MG63 (cell line): ENCODE results near the gene OLFM1. TPM values are rescaled to one million over a fixed set of nuclear protein-coding genes. Genes with fewer than 3 reads are reported as not detected.

Source experiments
- DNase-seq: peaks from one replicate; pipeline ENCODE4 v3.0.0-alpha.2; 2020
- H3K27me3 ChIP-seq: fragments of 250-450 bp; sonication (Bioruptor Pico); 2 replicates; pipeline ENCODE4 v1.5.1; 2020; ENCODE audit warnings: mild to moderate bottlenecking, moderate library complexity
- H3K36me3 ChIP-seq: fragments of 250-450 bp; sonication (Bioruptor Pico); 2 replicates; pipeline ENCODE4 v1.5.1; 2020; ENCODE audit warnings: mild to moderate bottlenecking, moderate library complexity
- H3K4me3 ChIP-seq: fragments of 250-450 bp; sonication (Bioruptor Pico); 2 replicates; pipeline ENCODE4 v1.5.1; 2020; ENCODE audit warnings: mild to moderate bottlenecking, moderate library complexity
- H3K9me3 ChIP-seq: fragments of 250-450 bp; sonication (Bioruptor Pico); 2 replicates; pipeline ENCODE4 v1.5.1; 2020; ENCODE audit warnings: mild to moderate bottlenecking, moderate library complexity
- total RNA-seq: library from RNA; depleted of rRNA; stranded (reverse); fragments of >200 nt; shearing (Covaris generic); gene quantifications from 2 replicates; pipeline ENCODE4 v1.2.3, GENCODE V29; 2014; ENCODE audit warnings: low replicate concordance

The OLFM1 gene
- total RNA-seq, 1 experiment from 2014 or later = 37.1 TPM

GRCh38 chr9:135095470-135096407, 8.3 kb downstream of the OLFM1 start:
- Histone ChIP-seq H3K36me3 (peaks cover 14% of the 10 kb centered on the region), H3K9me3 (no peaks in the 10 kb centered on the region), H3K27me3 (no peaks in the 10 kb centered on the region), H3K4me3 (no peak overlapping the region)
- DNase-seq = no peak

DNA sequence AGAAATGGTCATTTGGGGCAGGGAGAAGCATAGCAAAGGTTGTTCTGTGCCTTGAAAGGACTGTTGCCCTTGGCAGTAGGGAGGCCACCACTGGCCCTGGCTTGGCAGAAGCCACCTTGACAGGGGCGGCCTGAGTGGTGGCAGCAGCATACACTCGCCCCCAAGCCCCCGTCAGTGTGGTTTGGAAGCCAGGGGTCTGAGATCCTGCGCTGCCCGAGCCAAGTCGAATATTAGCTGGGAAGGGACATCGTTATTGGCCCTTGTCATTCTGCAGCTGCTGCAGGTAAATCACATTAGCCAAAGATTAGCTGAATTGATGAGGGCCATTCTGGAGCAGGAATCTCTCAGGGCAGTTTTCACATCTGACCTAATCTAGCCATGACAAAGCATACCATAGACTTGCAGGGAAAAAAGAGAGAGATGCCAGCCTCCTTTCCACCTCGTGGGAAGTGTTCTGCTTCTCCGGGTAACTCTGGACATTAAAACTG, 9.0 kb downstream of the OLFM1 start:
- H3K27me3 ChIP-seq = no peaks in the 10 kb centered on the region
- no peak overlapping the region for H3K4me3 ChIP-seq
- DNase-seq = no peak

DNA sequence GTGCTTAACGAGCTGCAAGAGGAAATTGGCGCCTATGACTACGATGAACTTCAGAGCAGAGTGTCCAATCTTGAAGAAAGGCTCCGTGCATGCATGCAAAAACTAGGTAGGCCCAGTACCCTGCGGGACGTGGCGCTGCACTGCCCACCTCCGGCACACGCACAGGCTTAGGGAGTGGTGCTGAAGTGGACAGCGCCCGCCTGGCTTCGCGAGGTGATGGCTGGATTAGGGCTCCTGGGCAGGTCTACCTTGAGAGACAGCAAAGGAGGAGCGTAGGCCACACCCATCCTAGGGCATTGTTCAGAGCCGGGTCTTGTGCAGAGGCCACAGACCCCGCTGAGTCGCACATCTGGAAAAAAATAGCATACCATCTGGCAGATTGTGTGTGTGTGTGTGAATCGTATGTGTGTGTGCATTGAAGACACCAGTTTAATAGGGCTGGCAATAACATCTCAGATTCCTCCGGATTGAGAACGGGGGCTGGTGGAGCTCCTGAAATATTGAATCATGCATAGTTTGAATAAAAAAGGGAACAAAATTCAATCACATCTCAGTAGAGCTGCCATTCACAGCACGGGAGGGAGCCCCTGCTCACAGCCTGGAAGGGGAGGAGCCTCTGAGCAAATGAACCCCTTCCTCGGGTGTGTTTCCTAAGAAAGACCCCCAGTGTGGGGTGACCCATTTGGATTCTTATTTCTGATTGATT, 11.1 kb downstream of the OLFM1 start:
- no peak for DNase-seq
- Histone ChIP-seq H3K4me3 (no peak overlapping the region), H3K36me3 (peaks cover 14% of the 10 kb centered on the region), H3K9me3 (no peaks in the 10 kb centered on the region), H3K27me3 (no peaks in the 10 kb centered on the region)

More for the DNA sequence above, 9.0 kb downstream of the OLFM1 start:
- H3K36me3 ChIP-seq = peaks cover 14% of the 10 kb centered on the region
- H3K9me3 ChIP-seq = no peaks in the 10 kb centered on the region

DNA sequence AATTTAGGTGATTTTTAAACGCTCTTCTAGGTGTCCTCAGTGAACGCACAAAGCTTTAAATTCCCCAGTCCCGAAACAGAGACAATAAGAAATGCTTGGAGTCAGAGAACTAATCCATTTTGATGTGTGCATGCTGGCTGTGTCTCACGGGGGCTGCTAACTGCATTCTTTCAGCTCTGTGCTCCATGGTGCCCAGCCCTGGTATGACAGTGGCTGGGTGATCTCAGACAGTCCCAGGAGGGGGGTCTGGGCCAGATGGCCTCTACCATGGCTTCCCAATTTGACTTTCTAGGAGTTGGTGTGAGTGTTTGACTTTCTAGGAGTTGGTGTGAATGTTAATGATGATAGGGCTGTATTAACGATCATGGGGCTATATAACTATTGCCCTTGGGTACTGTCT, 12.1 kb downstream of the OLFM1 start:
- Histone ChIP-seq H3K9me3 (no peaks in the 10 kb centered on the region), H3K4me3 (no peak overlapping the region), H3K36me3 (peaks cover 14% of the 10 kb centered on the region), H3K27me3 (no peaks in the 10 kb centered on the region)
- no peak for DNase-seq

DNA sequence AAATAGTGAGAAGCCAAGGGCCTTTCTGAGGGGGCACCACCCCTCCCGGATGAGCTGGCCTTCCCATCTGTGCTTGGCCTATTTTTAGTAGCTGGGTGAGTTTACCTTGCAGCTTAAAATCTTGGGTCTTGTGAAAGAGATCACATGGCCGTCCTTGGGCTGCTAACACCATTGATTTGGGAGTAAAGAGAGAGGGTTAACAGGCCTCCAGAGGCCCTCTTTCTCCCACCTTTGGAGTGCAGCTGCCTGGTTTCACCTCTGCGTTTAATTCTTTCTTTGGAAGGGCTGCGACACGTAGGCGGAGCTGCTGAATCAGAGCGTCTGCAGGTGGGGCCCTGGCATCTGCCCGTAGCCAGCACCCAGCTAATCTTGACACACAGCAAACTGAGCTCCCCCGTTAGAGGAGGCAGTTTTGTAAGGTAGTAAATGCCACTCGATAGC, 12.8 kb downstream of the OLFM1 start:
- Histone ChIP-seq H3K9me3 (no peaks in the 10 kb centered on the region), H3K4me3 (no peak overlapping the region), H3K36me3 (peaks cover 14% of the 10 kb centered on the region), H3K27me3 (no peaks in the 10 kb centered on the region)
- no peak for DNase-seq

- peaks cover 14% of the 10 kb centered on the region for H3K36me3 ChIP-seq
- H3K27me3 ChIP-seq = no peaks in the 10 kb centered on the region
- H3K4me3 ChIP-seq = no peak overlapping the region
- no peaks in the 10 kb centered on the region for H3K9me3 ChIP-seq
- DNase-seq = no peak
Measured at GRCh38 chr9:135100725-135101410, 13.4 kb downstream of the OLFM1 start.

GRCh38 chr9:135101486-135101885, 14.0 kb downstream of the OLFM1 start:
- no peak for DNase-seq
- Histone ChIP-seq H3K9me3 (no peaks in the 10 kb centered on the region), H3K4me3 (no peak overlapping the region), H3K27me3 (no peaks in the 10 kb centered on the region), H3K36me3 (peaks cover 14% of the 10 kb centered on the region)

GRCh38 chr9:135101926-135102325, 14.5 kb downstream of the OLFM1 start:
- Histone ChIP-seq H3K36me3 (peaks cover 14% of the 10 kb centered on the region), H3K27me3 (no peaks in the 10 kb centered on the region), H3K4me3 (no peak overlapping the region), H3K9me3 (no peaks in the 10 kb centered on the region)
- DNase-seq = no peak

- peaks cover 14% of the 10 kb centered on the region for H3K36me3 ChIP-seq
- no peak for DNase-seq
- H3K27me3 ChIP-seq = no peaks in the 10 kb centered on the region
- no peak overlapping the region for H3K4me3 ChIP-seq
- no peaks in the 10 kb centered on the region for H3K9me3 ChIP-seq
Measured at GRCh38 chr9:135102331-135102730, 14.9 kb downstream of the OLFM1 start.

DNA sequence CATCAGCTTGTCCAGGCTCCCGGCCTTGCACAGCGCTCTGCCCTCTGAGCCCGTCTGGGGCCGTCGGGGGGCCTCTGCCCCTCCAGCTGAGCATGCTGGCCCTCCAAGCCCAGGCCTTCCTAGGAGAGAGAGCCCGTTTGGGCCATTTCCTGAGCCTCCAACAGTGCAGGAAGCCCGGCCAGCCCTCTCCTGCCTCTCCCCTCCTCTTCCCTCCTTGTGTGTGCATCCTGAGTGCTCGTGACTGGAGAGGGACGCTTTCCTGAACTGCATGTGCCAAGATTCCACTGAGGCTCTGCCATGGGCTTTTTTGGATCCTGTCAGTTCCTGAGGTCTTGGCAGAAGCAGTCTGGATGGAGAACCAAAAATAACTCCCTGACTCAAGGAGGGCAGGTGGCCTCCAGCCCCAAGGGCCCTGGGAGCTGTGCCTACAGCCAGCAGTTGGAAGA, 15.6 kb downstream of the OLFM1 start:
- no peaks in the 10 kb centered on the region for H3K27me3 ChIP-seq
- H3K4me3 ChIP-seq = no peak overlapping the region
- peak; percentile 92 for DNase-seq
- H3K9me3 ChIP-seq = no peaks in the 10 kb centered on the region
- H3K36me3 ChIP-seq = peaks cover 13% of the 10 kb centered on the region

DNA sequence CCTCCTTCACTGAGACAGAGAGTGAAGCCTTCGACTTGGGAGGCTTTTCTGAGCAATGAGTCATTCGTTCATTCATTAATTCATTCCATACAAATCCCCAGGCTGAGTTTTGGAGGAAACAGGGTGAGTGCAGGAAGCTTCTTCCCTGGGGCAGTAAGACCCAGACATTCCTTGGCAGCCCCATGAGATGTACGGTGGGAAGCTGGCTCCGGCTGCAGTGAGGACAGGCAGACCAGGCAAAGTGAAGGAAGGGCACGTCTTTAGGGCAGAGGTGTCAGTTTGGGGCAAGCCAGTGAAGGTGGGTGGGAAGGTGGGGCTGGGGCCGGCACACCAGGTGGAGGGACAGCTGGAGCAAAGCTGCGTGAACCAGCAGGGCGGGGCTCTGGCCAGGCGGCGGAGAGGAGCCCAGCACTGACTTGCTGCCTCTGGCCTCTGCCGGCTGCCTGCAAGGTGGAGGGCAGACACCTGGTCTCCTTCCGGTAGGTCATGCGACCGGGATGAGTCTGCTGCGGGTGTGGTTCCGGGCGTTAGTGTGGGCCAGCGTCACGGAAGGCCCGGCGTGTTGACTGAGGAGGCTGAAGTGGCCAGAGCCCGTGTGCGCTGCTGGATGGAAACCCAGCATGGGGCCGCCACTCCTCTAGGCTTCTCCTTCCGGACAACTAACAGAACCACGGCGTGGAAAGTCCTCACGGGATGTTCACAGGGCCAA, 16.6 kb downstream of the OLFM1 start:
- Histone ChIP-seq H3K4me3 (no peak overlapping the region), H3K9me3 (no peaks in the 10 kb centered on the region), H3K36me3 (peaks cover 3% of the 10 kb centered on the region), H3K27me3 (no peaks in the 10 kb centered on the region)
- peak; percentile 64 for DNase-seq

DNA sequence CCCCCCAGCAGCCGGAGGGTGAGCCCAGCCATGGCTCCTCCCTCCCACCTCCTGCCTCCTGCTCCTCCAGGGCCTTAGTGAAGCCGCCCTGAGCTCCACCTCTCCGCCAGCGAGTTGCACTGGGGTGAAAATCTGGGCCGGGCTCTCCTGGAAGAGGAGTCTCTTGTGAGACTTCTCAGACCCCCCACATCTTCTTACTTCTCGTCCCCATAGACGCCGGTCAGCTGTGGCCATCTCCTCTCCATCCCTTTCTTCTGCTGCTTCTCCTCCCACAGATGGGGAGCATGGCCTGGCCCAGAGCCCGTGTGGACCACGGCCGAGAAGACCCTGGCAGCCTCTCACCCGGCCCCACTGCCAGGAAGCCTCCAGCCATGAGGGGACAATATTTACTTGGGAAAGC, 17.3 kb downstream of the OLFM1 start:
- Histone ChIP-seq H3K9me3 (no peaks in the 10 kb centered on the region), H3K27me3 (no peaks in the 10 kb centered on the region), H3K4me3 (no peak overlapping the region), H3K36me3 (no peaks in the 10 kb centered on the region)
- no peak for DNase-seq

GRCh38 chr9:135105211-135105745, 17.8 kb downstream of the OLFM1 start:
- DNase-seq = no peak

GRCh38 chr9:135105938-135106491, 18.5 kb downstream of the OLFM1 start:
- H3K4me3 ChIP-seq = no peak overlapping the region
- DNase-seq = no peak
- no peaks in the 10 kb centered on the region for H3K36me3 ChIP-seq
- H3K27me3 ChIP-seq = no peaks in the 10 kb centered on the region
- no peaks in the 10 kb centered on the region for H3K9me3 ChIP-seq

More at GRCh38 chr9:135105211-135105745, 17.8 kb downstream of the OLFM1 start:
- Histone ChIP-seq H3K36me3 (no peaks in the 10 kb centered on the region), H3K9me3 (no peaks in the 10 kb centered on the region), H3K27me3 (no peaks in the 10 kb centered on the region), H3K4me3 (no peak overlapping the region)

DNA sequence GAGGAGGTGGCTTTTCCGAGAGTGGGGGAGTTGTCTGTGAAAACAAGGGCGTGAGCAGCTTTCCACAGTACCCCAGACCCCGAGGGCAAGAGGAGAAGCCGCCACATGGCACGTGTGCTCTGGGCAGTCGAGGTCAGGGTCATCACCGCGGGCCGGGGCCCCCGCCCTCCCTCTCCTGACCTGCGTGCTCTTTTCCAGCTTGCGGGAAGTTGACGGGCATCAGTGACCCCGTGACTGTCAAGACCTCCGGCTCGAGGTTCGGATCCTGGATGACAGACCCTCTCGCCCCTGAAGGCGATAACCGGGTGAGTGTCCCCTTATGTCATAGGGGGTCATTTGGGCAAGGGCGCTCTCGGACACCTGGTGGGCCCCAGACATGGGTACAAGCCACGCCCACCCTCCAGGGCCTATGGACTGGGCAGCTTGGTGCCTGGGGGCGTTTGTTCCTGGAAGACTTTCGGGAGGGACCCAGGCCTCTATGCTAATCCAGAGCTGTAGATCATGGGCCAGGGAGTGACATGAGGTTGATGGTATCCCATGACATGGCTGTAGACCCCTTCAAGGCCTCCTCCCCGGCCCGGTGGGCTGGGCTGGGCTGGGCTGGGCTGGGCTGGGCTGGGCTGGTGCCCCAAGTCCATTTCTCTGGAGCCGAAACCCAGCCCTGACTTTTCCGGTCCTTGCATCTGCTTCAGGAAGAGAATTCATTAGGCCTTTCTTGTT, 19.2 kb downstream of the OLFM1 start:
- H3K9me3 ChIP-seq = no peaks in the 10 kb centered on the region
- H3K27me3 ChIP-seq = no peaks in the 10 kb centered on the region
- H3K36me3 ChIP-seq = no peaks in the 10 kb centered on the region
- no peak overlapping the region for H3K4me3 ChIP-seq
- no peak for DNase-seq
